Putamen (tissue), 1 donor: ENCODE measurements around the gene NAA80.

ENCODE experiments used
- DNase-seq: peaks from one replicate; pipeline ENCODE4 v3.0.0-alpha.2; 2016; ENCODE audit warnings: low spot score

NAA80 gene, protein sequence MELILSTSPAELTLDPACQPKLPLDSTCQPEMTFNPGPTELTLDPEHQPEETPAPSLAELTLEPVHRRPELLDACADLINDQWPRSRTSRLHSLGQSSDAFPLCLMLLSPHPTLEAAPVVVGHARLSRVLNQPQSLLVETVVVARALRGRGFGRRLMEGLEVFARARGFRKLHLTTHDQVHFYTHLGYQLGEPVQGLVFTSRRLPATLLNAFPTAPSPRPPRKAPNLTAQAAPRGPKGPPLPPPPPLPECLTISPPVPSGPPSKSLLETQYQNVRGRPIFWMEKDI

DNA sequence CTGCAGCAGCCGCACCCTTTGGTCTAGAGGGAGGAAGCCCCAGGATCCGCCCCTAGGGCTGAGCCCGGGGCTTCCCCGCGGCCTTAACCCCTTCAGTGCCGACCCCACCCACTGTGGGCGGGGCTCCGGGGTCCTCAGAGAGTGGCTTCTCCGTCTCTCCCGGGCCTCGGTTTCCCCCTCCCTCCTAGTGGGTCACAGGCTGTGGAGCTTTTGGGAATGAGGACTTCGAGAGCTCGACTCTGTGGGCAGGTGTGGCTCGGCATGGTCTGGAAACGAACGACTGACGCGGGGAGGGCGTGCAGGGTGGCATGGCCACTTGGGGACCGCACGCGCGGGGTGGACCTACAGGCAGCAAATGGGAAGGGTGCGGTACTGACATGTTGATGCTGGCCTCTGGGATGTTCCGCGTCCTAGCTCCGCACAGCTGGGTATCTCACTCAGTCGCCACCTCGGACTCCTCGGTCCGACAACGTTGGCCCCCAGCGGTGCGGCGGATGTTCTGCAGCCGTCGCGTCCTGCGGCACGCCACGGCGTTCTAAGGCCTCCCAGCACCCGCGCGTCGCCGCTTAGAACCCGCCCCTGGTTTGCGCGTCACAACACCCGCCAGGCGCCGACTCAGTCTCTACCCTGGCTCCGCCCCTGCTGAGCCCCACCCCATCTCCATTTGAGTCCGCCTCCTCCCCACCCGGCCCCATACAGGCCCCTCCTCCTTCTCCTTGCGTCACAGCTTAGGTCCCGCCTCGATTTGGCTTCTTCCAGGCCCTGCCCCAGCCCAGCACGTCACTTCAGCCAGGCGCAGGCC is at the start of gene NAA80, which contains the start of gene HYAL3:
Gene NAA80, minus strand, starts transcription at position 570 of the 802 bp plus-strand sequence. CDS start 1,942 bp downstream, outside the sequence.
Gene HYAL3, minus strand, starts transcription at position 570 of the 802 bp plus-strand sequence. CDS start 3,803 bp downstream, outside the sequence.
- peak; percentile 100 for DNase-seq

DNA sequence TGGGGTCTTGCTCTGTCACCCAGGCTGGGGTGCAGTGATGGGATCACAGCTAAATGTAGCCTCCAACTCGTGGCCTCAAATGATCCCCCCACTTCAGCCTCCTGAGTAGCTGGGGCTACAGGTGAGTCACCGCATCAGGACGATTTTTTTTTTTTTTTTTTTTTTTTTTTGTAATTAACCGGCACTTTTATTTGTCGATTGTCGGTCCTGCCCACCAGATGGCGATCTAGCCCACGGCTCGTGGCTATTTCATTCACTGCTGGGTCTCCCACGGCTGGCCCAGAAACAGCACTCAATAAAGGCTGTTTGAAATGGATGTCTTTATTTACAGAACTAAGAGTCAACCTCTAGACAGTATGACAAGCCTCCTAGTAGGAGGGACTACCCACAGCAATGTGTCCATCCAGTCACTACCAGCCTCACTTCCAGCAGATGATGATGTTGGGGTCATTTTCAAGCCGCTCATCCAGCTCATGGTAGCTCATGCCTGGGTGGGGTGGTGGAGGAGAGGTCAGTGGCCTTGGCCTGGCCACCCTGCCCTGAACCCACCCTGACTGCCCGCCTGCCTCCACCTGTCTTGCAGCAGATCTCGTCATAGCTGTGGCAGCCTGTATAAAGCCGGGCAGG is 48.1 kb upstream of the NAA80 start:
- DNase-seq, result no peak

DNA sequence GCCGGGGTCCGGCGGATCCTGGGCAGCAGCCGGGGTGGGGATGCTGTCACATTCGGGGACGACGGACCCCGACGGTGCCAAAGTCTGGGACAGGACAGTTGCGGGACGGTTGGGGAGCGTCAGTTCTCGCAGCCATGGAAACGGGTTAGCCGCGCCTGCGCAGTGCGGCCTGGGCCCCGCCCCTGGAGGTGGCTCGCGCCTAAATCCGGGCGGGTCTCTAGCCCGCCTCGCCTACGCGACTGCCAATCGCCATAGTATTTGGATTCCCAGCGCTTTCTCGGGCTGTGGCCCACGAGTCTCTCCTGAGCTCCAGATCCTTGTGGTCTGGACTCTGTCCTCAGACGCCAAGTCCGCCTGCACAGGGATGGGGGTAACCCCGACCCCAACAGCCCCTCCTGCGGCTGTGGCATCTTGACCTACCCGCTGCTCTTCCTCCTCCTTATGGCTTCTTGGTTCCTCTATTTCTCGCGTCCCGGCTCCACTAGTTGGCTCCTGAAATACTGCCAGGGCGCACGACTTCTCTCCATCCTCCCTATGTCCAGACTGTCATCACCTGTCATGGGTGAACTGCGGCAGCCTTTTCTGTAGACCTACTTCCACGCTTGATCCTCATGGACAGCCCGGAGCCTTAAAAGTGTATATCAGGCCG is 46.5 kb upstream of the NAA80 start, which contains the start of gene ZMYND10:
Gene ZMYND10, minus strand, starts transcription at position 147 of the 649 bp plus-strand sequence. CDS start 153 bp downstream, outside the sequence.
- no peak for DNase-seq

DNA sequence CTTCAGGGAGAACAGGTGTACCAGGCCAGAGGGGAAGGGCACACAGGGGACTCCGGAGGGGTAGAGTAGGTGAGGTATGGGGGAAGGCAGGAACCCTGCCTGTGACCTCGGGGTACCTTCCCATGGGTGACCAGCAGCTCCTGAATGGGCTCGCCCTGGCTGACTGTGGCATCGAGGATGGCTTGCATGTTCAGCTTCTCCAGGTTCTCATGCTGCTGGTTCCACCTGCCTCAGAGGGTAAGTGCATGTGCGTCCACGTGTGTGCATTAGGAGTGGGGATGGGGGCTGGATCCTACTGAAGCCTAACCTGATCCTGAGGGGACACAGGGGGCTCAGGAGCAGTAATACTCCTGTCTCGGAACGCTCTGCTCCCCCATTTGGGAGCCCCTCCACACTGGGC is 45.8 kb upstream of the NAA80 start:
- DNase-seq, result no peak

DNA sequence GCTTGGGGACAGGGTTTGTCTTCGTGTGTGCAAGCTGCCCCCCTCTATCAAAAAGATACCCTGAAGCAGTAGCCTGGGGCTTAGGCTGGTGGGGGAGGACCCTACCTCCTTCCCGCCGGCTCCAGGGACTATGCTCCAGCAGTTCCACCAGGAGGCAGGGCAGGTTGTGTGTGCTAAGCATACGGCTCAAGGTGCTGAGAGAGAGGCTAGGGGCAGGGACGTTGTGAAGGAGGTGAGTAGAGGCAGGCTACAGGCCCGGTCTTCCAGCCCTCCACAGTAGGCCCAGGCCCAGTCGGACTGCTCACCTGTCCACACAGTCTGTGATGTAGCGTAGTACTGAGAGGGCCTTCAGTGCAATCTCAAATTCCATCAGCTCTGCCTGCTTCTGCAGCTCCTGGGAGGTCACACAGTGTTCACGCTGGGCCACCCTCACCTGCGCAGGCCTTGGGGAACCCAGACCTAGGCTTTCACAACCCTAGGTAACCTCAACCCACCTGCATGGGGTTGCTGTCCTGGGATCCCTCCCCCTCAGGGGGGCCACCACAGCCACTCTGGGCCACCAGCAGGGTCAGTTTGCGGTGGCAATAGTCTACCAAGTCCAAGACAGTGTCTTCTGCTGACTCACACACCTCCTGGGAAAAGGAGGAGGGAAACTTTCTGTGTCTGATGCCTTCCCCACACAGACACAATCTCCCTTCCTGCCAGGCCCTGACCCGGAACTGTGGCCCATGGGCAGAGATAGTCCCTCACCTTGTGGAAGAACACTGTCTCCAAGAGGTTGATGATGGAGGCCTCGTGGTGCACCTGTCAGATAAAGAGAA is 43.8 kb upstream of the NAA80 start:
- DNase-seq, result no peak

DNA sequence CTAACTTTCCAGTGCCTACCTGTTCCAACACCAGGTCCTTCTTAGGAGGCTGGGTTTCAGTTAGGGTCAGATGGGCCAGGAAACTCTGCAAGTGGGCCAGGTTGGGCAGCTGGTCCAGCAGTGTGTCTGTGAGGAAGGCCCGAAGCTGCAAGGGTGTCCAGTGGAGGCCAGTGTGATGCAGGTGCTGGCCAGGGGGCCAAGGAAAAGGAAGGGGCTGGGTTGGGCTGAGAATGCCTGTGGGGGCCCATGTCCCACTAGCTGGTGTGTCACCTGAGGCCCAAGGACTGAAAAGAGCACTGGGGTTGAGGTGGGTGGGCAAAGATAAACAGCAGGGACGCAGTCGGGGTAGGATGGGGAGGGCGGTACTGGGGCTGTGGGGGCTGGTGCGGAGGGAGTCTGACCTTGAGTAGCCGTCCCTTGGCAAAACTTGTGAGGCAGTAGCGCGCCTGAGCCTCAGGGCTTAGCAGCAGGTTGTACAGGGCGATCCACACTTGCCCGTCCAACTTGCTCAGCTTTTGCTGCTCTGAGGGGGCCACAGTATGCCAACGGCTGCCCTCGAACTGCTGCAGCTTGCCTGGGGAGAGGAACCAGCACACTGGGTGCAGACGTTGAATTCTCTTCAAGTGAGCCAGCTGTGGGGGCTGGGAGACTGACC is 42.9 kb upstream of the NAA80 start:
- DNase-seq, result no peak

DNA sequence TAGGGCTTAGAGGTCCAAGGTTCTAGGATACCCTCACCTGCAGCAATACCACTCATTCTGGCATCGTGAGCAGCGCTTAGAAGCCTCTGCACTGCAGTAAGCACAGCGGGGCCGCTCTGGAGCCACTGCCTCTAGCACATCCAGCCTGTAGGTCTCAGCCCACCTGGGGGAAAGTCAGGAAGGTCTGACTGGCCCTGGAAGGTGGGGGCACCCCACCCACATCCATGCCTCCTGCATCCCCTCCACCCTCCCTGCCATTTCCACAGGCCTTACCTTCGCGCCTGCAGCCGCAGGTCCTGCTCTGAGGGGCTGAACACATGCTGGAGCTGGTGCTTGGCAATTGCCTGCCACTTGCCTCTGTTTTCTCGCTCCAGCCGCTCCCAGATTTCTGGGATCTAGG is 42.3 kb upstream of the NAA80 start:
- DNase-seq, result no peak

DNA sequence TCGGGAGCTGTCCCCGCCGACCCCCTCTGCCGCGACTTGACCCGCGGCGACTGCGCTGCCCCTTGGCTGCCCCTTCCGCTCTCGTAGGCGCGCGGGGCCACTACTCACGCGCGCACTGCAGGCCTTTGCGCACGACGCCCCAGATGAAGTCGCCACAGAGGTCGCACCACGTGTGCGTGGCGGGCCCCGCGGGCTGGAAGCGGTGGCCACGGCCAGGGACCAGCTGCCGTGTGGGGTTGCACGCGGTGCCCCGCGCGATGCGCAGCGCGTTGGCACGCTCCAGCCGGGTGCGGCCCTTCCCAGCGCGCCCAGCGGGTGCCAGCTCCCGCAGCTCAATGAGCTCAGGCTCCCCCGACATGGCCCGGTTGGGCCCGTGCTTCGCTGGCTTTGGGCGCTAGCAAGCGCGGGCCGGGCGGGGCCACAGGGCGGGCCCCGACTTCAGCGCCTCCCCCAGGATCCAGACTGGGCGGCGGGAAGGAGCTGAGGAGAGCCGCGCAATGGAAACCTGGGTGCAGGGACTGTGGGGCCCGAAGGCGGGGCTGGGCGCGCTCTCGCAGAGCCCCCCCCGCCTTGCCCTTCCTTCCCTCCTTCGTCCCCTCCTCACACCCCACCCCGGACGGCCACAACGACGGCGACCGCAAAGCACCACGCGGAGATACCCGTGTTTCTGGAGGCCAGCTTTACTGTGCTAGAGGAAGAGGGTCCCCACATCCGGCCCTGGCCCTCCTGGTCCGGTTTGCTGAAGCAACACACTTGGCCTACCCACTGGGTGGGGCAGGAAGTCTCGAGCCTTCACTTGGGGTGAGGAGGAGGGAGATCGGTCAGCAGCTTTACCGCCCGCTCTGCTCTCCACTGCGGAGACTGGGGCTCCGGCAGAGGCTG is 41.5 kb upstream of the NAA80 start, which contains the start of gene RASSF1:
Gene RASSF1, minus strand, starts transcription at position 389 of the 882 bp plus-strand sequence. Its CDS starts 31 bp downstream, at position 358.
- DNase-seq, result no peak

DNA sequence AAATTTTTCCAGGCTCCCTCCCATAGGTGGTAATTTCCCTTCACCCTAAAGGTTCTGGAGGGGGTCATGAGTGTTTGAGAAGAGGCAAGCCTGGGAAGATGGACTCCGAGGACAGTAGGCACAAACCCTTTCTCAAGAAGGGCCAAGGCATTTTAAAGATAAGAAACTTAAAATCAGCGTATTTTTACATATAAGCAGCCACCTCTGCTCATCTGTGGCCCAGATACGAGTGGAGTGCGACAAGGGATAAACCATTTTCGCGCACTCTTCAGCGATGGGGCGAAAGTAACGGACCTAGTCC is 40.9 kb upstream of the NAA80 start:
- DNase-seq, result no peak

DNA sequence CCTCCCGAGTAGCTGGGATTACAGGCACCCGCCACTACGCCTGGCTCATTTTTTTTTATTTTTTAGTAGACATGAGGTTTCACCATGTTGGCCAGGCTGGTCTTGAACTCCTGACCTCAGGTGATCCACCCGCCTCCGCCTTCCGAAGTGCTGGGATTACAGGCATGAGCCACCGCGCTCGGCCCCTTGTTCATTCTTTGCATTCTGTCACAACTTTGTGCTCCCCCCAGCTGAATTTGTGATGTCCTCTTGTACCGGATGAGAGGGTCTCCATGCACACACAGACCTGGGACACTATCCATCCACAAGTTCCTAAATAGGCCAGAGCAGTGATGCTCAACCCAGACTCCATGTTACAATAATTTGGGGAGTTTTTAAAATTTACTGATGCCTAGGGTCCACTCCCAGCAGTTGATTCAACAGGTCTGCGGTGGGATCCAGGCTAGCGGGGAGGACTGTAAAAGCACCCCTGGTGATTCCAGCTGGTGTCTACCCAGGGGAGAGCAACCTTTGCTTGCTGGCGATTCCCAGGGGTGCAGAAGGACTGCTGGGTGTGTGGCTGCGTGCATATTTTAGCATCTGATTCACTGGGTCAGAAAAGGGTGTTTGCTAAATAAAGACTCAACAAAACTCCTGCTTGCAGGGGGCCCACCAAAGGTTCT is 40.4 kb upstream of the NAA80 start:
- no peak for DNase-seq

DNA sequence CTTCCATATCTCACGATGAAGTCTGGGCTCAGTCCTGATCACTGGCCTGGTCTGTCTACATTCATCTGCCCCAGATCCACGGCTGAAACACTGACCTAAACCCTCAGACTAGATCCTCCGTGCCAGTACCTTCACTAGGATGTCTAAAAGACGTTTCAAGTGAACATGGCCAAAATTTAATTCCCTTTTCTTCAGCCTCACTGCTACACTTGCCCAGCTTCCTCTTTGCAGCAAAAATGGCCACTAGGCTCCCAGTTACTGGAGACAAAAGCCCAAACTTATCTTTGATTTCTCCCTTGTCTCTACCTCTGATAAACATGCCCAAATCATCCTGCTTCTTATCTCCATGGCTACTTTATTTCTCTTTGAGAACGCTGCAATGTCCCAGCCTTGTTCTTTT is 39.8 kb upstream of the NAA80 start:
- DNase-seq, result no peak

DNA sequence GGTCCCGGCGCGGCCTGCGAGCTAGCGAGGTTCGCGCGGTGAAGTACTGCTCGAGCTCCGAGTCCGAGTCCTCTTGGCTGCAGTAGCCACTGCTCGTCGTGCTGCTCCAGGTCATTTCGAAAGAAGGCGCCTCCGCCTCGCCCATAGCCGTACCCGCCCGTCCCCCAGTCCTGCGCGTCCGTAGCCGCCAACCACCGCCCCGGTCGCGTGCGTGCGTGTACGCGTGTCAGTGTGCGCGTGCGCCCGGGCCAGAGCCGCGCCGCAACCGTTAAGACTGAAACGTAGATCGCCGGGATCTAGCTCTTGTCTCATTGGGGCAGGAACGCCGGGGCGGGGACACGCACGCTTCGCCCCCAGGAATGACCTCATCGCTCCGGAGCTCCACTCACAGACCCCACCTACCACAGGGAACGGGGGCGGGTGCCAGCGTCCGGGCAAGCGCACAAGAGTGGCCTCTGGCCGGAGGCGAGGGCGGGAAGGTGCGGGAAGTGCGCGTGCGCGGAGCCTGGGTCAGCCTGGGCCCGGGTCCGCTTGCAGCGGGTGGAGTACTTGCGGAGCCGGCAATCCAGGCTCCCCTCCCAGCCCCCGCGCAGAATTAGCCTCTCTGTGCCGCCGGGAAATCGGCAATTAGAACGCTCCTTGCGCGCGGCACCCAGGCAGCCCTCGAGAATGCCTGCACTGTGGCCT is 38.1 kb upstream of the NAA80 start:
- DNase-seq, result peak; percentile 98

DNA sequence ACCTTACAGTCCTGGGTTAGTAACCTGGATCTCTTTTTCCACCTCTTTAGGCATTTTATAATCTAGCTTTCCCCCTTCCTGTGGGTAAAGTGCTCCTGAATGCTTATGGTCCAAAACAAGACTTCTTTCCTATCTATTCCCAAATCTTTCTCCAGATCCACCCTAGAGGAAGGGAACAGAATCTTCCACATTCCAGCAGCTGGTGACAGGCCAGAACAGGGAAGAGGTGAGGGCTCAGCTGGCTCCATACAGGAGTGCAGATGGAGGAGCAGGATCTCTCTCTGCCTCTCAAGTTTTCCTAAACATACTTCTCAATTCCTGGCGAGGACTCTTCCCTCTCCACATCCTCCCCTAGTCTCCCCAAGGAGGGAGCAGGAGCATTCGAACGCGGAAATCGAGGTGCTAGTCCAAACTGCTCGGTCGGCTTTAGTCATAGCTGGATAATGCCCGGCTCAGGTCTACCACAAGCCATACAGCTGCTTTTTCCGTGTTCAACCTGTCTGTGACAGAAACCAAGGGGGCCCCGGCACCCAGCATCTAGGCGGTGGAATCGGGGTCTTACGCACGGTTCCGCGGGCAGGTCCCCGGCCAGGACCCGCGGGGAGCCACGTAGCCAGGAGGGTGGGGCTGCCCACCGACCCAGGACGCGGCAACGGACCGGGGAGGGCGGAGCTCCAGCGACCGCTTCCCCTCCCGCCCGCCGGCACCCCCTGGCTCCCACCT is 37.4 kb upstream of the NAA80 start:
- no peak for DNase-seq

DNA sequence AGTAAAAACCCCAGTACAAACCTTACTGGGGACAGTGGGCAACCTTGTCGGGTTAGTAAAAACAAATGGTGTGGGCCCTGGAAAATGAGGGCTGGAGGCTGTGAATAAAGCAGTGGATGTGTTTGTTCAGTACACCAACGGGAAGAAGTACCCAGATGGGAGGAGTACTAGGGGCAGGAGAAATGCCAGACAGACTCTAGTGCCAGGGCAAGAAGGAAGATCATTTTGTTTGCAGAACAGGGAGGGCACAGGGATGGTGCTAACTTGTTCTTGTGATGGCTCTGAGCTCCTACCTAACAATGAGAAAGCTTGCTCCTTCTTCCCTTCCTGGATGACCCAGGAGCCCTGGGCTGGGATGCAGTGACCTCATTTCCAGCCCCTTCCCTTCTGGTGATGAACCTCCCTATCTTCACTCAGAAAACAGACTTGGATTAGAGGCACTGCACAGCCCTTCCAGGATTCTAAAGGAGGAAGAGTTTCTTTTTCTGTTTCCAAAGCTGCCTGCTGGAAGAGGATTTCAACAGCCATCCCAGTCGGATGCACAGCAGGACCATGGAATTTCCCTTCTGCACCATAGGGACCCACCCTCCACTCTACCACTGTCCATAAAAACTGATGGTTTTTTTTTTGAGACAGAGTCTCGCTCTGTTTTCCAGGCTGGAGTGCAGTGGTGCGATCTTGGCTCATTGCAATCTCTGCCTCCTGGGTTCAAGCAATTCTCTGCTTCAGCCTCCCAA is 35.3 kb upstream of the NAA80 start:
- no peak for DNase-seq

DNA sequence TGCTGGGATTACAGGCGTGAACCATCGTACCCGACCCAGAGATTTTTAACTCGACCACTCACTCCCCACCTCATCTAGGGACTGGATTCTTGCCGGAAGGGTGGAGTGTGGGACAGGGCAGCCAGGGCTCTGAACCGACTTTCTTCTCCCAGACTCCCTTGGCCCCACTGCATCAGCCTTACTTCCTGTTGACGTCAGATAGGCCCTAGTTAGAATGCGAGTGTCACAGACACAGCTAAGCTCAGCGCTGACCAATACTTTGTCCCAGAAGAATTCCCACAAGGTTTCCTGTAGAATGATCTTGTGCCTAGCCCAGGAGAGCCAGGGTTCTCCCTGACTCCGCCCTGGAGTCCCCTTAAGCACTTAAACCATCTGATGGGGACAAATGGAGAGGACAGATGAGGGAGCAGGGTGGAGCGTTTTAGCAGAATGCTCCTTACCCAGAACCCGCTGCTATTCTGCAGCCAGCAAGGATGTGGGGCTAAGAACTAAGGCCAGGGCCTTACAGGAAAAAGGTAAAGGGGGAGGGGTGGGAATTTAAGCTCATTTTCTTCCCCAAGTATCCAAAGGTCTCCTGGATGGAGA is 34.6 kb upstream of the NAA80 start:
- no peak for DNase-seq

DNA sequence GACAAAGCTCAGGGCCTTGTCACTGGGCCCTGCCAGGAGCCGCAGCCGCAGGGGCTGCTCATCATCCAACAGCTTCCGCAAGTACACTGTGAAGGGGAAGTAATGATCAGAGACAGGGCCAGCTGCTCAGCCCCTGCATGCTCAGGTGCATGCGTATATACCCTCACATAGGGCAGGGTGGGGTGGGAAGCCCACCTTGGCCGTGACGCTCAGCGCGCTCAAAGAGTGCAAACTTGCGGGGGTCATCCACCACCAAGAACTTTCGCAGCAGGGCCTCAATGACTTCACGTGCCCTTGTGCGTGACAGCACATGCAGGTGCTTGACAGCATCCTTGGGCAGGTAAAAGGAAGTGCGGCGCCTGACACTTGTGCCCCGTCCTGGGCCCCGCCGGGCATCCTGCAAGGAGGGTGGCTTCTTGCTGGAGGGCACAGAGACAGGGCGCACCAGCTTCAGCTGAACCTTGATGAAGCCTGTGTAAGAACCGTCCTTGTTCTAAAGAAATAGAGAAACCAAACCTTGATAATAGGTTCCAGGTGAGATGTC is 32.2 kb upstream of the NAA80 start:
- DNase-seq, result no peak

DNA sequence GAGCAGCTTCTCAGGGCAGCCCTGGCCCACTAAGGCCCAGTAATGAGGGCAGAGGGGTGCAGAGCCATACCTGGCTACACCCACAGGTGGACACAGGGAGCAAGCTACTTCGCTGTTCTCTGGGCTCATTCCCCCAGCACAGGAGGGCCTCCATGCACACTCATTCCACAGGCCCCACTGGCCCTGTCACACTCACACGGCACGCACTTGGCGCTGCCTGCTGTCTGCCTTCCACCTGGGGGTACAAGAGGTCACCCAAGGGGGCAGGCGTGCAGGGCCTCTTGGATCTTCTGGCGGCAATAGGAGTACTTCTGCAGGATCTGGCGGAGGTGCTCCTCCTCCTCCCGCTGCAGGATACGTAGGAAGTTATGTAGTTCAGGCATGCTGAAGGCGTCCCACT is 31.1 kb upstream of the NAA80 start:
- DNase-seq, result no peak
